Stimulated activated effector memory CD8-positive, alpha-beta T cell treated with anti-CD3 and anti-CD28 coated beads, Interleukin-12 subunit alpha, Interleukin-12 subunit beta, amount 100 ng/mL, for 72 hours (primary cell): ENCODE measurements around the gene GGT6.
"Not testable (repeated sequence)": the region's sequence is repeated elsewhere in the genome, so short reads cannot be mapped to it uniquely, and the experiment has no call there.

Source experiments
- ATAC-seq: fragments of 150-1000 bp; cut with Tn5 transposase; 2 replicates; pipeline ENCODE4 v1.10.0; 2021
- DNase-seq, 2 donors: peaks; one replicate each; pipeline ENCODE4 v3.0.0; 2021 to 2022; ENCODE audit warnings: low spot score in 2 of 2
- H3K27ac Mint-ChIP-seq: one replicate; pipeline ENCODE4 v1.8.0; 2022; ENCODE audit warnings: mild to moderate bottlenecking, mixed read lengths
- H3K36me3 Mint-ChIP-seq: one replicate; pipeline ENCODE4 v1.8.0; 2022; ENCODE audit warnings: mild to moderate bottlenecking, mixed read lengths
- H3K4me1 Mint-ChIP-seq: one replicate; pipeline ENCODE4 v1.8.0; 2022; ENCODE audit warnings: mixed read lengths
- H3K4me3 Mint-ChIP-seq: one replicate; pipeline ENCODE4 v1.8.0; 2022; ENCODE audit warnings: mild to moderate bottlenecking, mixed read lengths
- H3K9me3 Mint-ChIP-seq: one replicate; pipeline ENCODE4 v1.8.0; 2022; ENCODE audit warnings: mixed read lengths

Gene GGT6

DNA sequence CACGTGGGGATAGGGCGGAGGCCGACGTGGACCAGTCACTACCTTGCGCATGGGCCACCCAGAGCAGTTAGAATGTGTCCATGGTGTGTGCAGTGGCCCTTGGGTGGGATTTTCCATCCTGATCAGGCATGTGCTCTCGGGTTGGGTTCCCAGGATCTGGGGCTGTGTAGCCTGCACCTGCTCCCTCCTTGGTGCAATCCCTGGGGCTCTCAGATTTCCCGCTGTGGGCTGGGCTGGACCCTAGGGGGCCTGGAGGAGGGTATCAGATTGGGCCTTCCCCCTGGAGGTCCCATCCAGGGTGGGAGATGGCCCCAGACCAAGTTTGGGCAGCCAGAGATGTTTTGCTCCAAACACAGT is 25.2 kb upstream of the GGT6 start:
- Mint-ChIP-seq H3K4me1 (peaks cover 5% of the 10 kb centered on the region), H3K4me3 (peak overlapping the region; percentile 39), H3K36me3 (no peaks in the 10 kb centered on the region), H3K27ac (no peak overlapping the region), H3K9me3 (no peaks in the 10 kb centered on the region)
- DNase-seq: no peak
- ATAC-seq: no peak

GRCh38 chr17:4584917-4585637 is 24.7 kb upstream of the GGT6 start:
- Mint-ChIP-seq H3K9me3 (no peaks in the 10 kb centered on the region), H3K4me1 (peaks cover 5% of the 10 kb centered on the region), H3K36me3 (no peaks in the 10 kb centered on the region), H3K27ac (no peak overlapping the region), H3K4me3 (peak overlapping the region; percentile 39)
- ATAC-seq (no peak), DNase-seq (no peak)

GRCh38 chr17:4584101-4584916 is 23.9 kb upstream of the GGT6 start, which contains the start of gene SMTNL2:
Gene SMTNL2, plus strand, starts transcription at chr17:4584529. Its CDS starts 77 bp downstream, at chr17:4584606.
- no peak for DNase-seq

DNA sequence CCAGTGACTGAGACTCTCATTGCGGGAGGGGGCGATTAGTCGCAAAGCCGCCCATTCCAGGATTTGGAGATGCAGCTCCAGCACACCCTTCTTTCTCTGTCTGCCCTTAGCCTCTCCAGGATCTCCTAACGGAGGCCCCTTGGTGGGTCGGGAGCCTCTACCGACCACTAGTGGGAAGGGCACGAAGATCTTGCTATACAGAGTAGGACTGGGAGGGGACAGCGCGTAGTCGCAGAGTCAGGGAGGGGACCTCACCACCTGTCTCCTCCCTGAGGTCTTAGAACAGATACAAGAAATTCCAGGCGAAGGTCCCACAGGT is 23.4 kb upstream of the GGT6 start:
- no peaks in the 10 kb centered on the region for H3K9me3 Mint-ChIP-seq
- ATAC-seq: peak; percentile 27
- H3K36me3 Mint-ChIP-seq: no peaks in the 10 kb centered on the region
- H3K4me1 Mint-ChIP-seq: peaks cover 5% of the 10 kb centered on the region
- DNase-seq: no peak
- no peak overlapping the region for H3K27ac Mint-ChIP-seq
- H3K4me3 Mint-ChIP-seq: peak overlapping the region; percentile 54

More at GRCh38 chr17:4584101-4584916, 23.9 kb upstream of the GGT6 start, which contains the start of gene SMTNL2:
- Mint-ChIP-seq H3K9me3 (no peaks in the 10 kb centered on the region), H3K4me1 (peaks cover 5% of the 10 kb centered on the region), H3K4me3 (peak within 1 kb of the TSS; percentile 54), H3K27ac (no peak within 1 kb of the TSS), H3K36me3 (no peaks in the 10 kb centered on the region)
- ATAC-seq: peak; percentile 43

DNA sequence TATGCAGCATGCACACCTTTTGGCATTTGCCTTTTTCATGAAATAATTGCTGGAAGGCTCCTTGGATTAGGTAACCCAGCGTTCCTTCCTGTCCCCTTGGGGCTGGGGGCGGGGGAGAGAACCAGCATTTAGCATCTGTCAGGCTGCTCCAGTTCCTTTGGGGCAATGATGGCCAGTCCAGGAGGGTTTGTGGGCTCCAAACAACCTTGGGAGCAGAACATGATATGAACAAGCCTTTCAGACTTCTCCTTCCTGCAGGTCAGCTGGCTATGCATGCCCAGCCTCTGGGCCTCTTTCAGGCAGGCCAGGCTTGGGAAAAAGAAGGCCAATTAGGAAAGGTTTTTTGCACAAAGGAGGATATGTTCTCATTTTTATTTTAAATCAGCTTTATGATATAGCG is 22.8 kb upstream of the GGT6 start:
- ATAC-seq (no peak), DNase-seq (no peak)
- Mint-ChIP-seq H3K4me3 (peak overlapping the region; percentile 54), H3K4me1 (peaks cover 5% of the 10 kb centered on the region), H3K36me3 (no peaks in the 10 kb centered on the region), H3K9me3 (no peaks in the 10 kb centered on the region), H3K27ac (no peak overlapping the region)

GRCh38 chr17:4582691-4583090 is 22.3 kb upstream of the GGT6 start:
- Mint-ChIP-seq H3K36me3 (no peaks in the 10 kb centered on the region), H3K4me1 (peaks cover 5% of the 10 kb centered on the region), H3K4me3 (no peak overlapping the region), H3K9me3 (no peaks in the 10 kb centered on the region), H3K27ac (no peak overlapping the region)
- ATAC-seq (no peak), DNase-seq (no peak)

- DNase-seq (no peak), ATAC-seq (no peak)
- H3K27ac Mint-ChIP-seq: no peak overlapping the region
- no peaks in the 10 kb centered on the region for H3K36me3 Mint-ChIP-seq
- H3K9me3 Mint-ChIP-seq: no peaks in the 10 kb centered on the region
- H3K4me1 Mint-ChIP-seq: peaks cover 5% of the 10 kb centered on the region
- H3K4me3 Mint-ChIP-seq: no peak overlapping the region
These were observed 21.7 kb upstream of the GGT6 start for GRCh38 chr17:4582101-4582501.

- ATAC-seq: no peak
- Mint-ChIP-seq H3K27ac (no peak overlapping the region), H3K36me3 (no peaks in the 10 kb centered on the region), H3K4me3 (no peak overlapping the region), H3K9me3 (no peaks in the 10 kb centered on the region), H3K4me1 (peaks cover 4% of the 10 kb centered on the region)
- no peak for DNase-seq
These were observed 19.9 kb upstream of the GGT6 start for GRCh38 chr17:4580291-4580690.

- DNase-seq: no peak
- Mint-ChIP-seq H3K27ac (no peak overlapping the region), H3K9me3 (no peaks in the 10 kb centered on the region), H3K4me1 (no peaks in the 10 kb centered on the region), H3K36me3 (no peaks in the 10 kb centered on the region), H3K4me3 (no peak overlapping the region)
- no peak for ATAC-seq
These were observed 19.3 kb upstream of the GGT6 start for GRCh38 chr17:4579678-4580077.

GRCh38 chr17:4578349-4578748 is 18.0 kb upstream of the GGT6 start:
- not testable (repeated sequence) for H3K36me3 Mint-ChIP-seq, H3K9me3 Mint-ChIP-seq, ATAC-seq, DNase-seq, H3K4me1 Mint-ChIP-seq, H3K27ac Mint-ChIP-seq, H3K4me3 Mint-ChIP-seq

DNA sequence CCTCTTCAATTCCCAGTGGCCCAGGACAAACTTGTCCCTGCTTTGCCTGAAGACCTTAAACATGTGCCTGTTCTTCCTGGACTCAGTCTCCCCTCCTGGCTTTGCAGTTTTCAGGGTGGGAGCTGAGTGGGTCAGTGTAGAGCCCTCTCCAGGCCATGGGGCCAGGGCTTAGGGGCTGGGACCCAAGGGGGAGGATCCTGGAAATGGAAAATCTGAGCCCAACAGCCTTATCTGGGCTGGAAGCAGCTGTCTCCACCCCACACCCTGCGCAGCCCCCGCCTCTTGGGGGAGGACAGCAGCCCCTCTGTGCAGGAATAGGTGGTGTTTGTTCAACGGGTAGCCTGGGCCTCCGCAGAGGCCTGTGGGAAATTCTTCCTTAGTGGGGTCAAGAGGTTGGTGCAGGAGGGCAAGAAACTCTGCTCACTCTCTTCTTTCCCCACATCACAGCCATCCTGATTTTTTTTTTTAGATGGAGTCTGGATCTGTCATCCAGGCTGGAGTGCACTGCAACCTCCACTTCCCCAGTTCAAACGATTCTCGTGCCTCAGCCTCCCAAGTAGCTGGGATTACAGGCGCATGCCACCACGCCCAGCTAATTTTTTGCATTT is 17.1 kb upstream of the GGT6 start:
- no peak overlapping the region for H3K4me3 Mint-ChIP-seq
- DNase-seq (no peak), ATAC-seq (no peak)
- H3K27ac Mint-ChIP-seq: no peak overlapping the region
- H3K9me3 Mint-ChIP-seq: no peaks in the 10 kb centered on the region
- H3K36me3 Mint-ChIP-seq: no peaks in the 10 kb centered on the region
- peaks cover 15% of the 10 kb centered on the region for H3K4me1 Mint-ChIP-seq

DNA sequence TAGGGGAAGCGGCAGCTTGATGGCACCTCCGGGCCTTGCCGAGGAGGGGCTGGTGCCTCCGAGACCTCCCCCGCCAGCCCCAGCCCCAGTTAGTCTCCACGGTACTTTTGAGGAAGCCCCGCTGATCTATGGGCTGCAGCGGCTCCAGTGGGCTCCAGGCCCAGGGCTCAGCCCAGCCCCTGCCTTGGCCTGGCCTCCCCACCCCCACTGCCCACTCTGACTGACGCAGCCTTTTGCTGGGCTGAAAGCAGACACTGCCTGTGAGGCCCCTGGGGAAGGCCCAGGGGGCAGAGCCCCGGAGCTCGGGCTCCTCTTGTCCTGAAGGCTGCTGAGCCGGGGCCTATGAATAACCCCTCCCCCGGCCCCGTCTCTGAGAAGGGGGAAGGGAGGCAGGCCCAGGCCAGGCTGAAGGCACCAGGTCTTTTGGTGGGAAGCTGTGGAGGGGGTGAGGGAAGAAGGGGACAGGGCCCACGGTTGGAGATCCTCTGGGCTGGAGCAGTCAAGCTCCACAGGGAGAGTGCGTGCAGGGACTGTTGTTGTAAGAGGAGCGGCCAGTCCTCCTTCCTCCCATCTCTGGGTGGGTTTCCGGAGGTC is 16.4 kb upstream of the GGT6 start:
- Mint-ChIP-seq H3K27ac (no peak overlapping the region), H3K4me1 (peaks cover 15% of the 10 kb centered on the region)

DNA sequence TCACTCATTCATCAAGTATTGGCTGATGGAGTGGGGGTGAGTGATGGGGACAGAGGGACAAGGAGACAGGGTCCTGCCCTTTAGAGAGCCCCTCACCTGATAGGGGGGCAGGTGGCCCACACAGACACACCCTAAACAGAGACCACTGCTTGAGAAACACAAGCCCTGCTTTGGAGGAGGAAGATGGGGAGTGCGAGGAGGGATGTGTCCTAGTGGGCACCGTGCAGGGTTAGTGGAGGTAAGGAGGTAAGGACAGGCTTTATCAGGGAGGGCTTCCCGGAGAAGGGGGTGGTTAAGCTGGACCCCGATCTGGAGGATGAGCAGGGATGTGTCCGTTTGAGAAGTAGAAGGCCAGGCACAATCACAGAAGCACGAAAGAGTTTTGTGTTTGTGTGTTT is 15.8 kb upstream of the GGT6 start:
- no peak for DNase-seq
- Mint-ChIP-seq H3K4me1 (peaks cover 15% of the 10 kb centered on the region), H3K36me3 (no peaks in the 10 kb centered on the region), H3K27ac (no peak overlapping the region), H3K4me3 (no peak overlapping the region), H3K9me3 (no peaks in the 10 kb centered on the region)
- ATAC-seq: no peak

More for the DNA sequence above, 16.4 kb upstream of the GGT6 start:
- Mint-ChIP-seq H3K36me3 (no peaks in the 10 kb centered on the region), H3K4me3 (no peak overlapping the region), H3K9me3 (no peaks in the 10 kb centered on the region)
- DNase-seq (no peak), ATAC-seq (no peak)

- H3K36me3 Mint-ChIP-seq: no peaks in the 10 kb centered on the region
- no peak overlapping the region for H3K4me3 Mint-ChIP-seq
- H3K9me3 Mint-ChIP-seq: no peaks in the 10 kb centered on the region
- peaks cover 15% of the 10 kb centered on the region for H3K4me1 Mint-ChIP-seq
- ATAC-seq: no peak
- H3K27ac Mint-ChIP-seq: no peak overlapping the region
- DNase-seq: no peak
These were observed 14.2 kb upstream of the GGT6 start for GRCh38 chr17:4574448-4575045.

GRCh38 chr17:4573669-4574068 is 13.3 kb upstream of the GGT6 start:
- H3K4me1 Mint-ChIP-seq: peaks cover 15% of the 10 kb centered on the region
- H3K27ac Mint-ChIP-seq: peak overlapping the region; percentile 30
- H3K36me3 Mint-ChIP-seq: no peaks in the 10 kb centered on the region

More at GRCh38 chr17:4573669-4574068, 13.3 kb upstream of the GGT6 start:
- Mint-ChIP-seq H3K4me3 (no peak overlapping the region), H3K9me3 (no peaks in the 10 kb centered on the region)
- ATAC-seq: peak; percentile 99
- peak; percentile 41 to 72 for DNase-seq
